HL-60 (cell line): Measurements from ENCODE around the gene MGAT5.

Experiments
- CTCF ChIP-seq: IDR thresholded peaks from one replicate; pipeline ENCODE4 v1.5.1; 2011; ENCODE audit warnings: low read length, control low read depth, inconsistent platforms; ENCODE audit not compliant: insufficient read depth
- GABPA ChIP-seq: IDR thresholded peaks from 2 replicates; pipeline ENCODE4 v1.6.1; 2012; ENCODE audit warnings: low read depth
- POLR2AphosphoS5 ChIP-seq: IDR thresholded peaks from 2 replicates; pipeline ENCODE4 v1.6.1; 2012; ENCODE audit warnings: low read depth
- REST ChIP-seq: IDR thresholded peaks from 2 replicates; pipeline ENCODE4 v1.6.1; 2012; ENCODE audit warnings: low read depth; ENCODE audit not compliant: insufficient replicate concordance

GRCh38 chr2:134399096-134399495, 145.2 kb downstream of the MGAT5 start:
- TF ChIP-seq CTCF (no peak), POLR2AphosphoS5 (no peak), REST (no peak), GABPA (no peak)
